Measurements from ENCODE around the gene MAPRE3.

Gene MAPRE3

DNA sequence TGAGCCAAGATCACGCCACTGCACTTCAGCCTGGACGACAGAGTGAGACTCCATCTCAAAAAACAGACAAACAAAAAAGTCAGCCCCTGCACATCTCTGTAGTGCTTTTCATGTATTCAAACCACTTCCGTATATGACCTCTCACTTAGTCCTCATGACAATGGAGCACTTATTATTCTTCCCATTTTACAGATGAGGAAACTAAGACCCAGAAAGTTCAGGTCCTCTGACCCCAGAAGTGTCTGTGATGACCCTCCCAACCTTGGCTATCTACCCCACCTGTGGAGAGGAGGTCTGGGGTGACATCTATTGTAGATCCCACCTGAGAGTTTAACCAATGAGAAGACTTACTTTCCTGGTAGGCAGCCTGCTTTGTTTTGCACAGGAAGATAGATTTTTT is 21.6 kb upstream of the MAPRE3 start:
- in situ Hi-C loops (cut with HindIII; ENCODE audit: low sequenced_read_pairs) = no loop called here

DNA sequence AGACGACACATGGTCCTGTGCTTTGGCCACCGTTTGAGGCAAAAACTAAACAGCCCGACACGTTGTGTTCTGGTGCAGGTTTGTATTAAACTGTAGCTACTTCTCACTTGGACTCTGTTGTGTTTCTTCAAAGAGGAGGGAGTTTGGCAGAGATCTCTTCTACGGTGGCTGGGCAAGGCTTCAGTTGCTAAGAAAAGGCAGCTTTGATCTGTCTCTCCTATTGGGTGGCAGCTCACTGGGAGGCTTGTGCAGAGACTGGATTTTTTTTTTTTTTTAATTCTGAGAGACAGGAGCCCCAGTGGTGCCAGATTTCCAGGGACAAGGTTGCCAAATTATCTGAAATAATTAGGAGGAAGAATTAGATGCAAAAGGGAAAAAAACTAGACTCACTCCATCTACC is 20.2 kb upstream of the MAPRE3 start:
- in situ Hi-C loops (cut with HindIII; ENCODE audit: low sequenced_read_pairs) = loop anchor here (5.0 kb wide), 1 partner anchor 62 kb away; no protein-coding TSS in a partner anchor

DNA sequence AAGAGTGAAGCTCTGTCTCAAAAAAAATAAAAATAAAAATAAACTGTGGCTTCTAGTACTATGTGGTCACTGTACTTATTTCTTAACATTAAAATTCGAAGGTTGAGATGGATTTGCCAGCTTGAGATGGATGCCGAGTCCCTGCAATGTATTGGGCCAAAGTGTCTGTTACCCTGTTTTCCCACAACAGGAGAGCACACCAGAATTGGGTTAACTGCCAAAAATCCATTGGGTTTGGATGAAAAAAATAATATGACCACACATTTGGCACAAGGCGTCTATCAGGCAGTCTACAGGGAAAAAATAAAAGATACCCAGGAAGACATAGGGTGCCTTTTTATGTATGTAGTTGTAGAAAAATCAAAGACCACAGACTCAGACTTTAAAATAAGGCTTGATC is 19.2 kb upstream of the MAPRE3 start:
- in situ Hi-C loops (cut with HindIII; ENCODE audit: low sequenced_read_pairs) = loop anchor here (5.0 kb wide), 1 partner anchor 61 kb away; no protein-coding TSS in a partner anchor

DNA sequence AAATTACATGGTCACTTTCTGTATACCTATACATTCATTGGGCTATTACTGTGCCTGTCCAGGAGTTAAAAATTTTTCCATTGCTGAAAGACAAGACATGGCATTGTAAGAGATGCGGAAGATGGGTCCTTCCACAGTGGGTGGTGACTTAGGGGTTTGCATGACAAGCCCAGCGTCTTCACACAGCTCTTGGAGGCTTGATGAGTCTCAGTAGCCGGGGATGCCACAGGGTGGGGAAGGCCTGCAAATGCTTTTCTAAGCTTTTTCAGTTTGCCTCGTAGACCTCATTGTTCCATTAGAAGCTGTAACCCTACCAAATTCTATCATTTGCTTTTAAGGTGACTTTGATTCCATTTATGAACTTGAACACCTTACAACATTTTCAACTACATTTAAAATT is 18.1 kb upstream of the MAPRE3 start:
- in situ Hi-C loops (cut with HindIII; ENCODE audit: low sequenced_read_pairs) = loop anchor here (5.0 kb wide), 1 partner anchor 60 kb away; no protein-coding TSS in a partner anchor

DNA sequence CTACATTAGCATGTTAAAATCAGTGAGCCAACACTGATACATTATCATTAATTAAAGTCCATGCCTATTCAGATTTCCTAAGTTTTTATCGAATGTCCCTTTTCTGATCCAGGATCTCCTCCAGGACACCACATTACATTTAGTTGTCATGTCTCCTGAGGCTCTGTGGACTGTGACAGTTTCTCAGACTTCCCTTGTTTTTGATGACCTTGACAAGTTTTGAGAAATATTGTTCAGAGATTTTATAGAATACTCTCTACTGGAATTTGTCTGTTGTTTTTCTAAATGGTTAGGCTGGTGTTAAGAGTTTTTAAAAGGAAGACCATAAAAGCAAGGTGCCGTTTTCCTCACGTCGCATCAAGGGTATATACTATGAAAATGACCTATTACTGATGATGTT is 16.3 kb upstream of the MAPRE3 start:
- in situ Hi-C loops (cut with HindIII; ENCODE audit: low sequenced_read_pairs) = loop anchor here (5.0 kb wide), 1 partner anchor 58 kb away; no protein-coding TSS in a partner anchor

DNA sequence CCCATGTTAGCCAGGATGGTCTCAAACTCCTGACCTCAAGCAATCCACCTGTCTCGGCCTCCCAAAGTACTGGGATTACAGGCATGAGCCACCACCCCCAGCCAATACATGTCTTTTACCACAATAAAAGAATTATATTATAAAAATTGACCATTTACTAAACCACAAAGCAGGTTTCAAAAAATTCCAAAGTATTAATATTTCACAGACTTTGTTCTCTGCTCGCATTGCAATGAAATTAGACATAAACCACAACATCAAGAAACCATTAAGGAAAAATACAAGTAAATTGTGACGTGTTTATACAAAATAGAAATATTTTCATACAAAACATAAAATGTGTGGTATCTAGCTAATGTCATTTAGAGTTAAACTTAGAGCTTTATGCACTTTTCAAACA is 13.4 kb upstream of the MAPRE3 start:
- in situ Hi-C loops (cut with HindIII; ENCODE audit: low sequenced_read_pairs) = no loop called here

DNA sequence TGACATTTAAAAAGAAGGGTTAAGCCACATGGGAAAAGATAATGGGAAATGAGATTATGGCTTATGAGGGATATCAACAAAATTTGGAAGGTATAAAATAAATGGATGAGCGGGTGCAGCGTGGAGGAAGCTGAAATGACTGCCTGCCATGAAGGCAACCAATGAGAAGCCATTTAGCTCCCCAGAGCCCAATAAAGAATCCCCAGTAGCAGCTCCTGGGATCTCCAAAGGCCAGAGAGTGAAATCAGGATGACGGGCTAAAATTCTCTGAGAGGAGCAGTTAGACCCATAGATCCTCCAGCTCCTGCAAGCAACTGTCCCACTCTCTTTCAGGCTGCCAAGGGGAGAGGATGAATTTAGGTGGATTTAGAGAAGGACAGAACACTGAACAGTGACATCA is 12.9 kb upstream of the MAPRE3 start:
- in situ Hi-C loops (cut with HindIII; ENCODE audit: low sequenced_read_pairs) = no loop called here

DNA sequence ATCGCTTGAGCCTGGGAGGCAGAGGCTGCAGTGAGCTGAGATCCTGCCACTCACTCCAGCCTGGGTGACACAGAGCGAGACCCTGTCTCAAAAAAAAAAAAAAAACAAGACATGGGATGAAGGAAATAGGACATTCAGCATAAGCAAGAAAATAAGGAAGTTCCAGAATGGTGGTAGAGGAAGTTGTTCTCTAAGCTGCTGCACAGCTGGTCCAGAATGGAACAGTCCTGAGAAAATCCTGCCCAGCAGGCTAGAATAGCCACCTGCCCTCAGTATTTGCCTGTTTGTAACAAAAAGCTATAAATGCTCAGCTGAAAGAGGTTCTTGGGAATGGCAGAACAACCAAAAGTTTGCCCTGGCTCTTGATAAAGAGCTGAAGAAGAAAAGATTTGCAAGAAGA is 11.1 kb upstream of the MAPRE3 start:
- in situ Hi-C loops (cut with HindIII; ENCODE audit: low sequenced_read_pairs) = no loop called here

DNA sequence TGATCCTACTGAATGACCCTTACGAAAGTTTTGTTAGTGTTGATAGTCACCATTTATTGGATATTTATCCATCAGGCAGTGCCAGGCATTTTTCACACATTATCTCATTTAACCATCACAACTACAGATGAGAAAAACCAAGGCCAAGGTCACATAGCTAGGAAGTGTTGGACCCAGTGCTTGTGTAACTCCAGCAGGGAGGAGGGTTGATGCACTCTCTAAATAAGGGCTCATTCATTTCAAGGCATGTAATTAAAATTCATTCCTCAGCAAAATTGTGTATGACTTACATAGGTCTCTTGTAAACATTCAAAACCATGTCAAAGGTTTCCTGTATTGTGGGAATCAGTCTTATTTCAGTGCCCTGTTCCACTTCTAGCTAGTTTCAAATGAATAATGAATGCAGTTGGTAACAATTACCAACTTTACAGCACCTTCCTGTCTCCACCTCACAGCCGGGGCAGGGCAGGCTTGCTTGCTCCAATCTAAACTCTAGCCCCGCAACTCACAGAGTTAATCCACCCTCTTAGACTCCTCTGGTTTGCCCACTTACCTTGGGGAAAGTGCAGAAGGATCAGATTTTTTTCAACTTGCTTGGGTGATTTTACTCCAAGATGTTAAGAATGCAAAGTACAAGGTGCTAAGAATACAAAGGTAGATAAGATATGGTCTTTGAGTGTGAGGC is 5.8 kb upstream of the MAPRE3 start:
- in situ Hi-C loops (cut with HindIII; ENCODE audit: low sequenced_read_pairs) = no loop called here

DNA sequence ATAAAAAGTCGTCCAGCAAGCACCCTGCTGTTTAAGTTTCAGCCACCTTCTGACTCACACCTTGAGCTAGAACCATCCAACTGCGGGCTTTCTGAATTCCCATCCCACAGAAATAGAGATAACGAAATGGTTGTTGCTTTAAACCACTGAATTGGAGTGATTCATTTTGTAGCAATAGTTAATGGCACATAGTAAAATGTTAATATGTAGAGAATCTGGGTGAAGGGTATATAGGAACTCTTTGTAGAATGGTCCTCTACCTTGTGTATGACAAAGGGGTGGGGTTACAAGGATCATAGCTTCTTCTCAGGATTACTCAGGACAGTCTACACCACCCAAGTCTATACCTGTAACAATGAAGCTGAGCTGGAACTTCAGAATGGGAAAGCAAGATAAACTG is 2.4 kb upstream of the MAPRE3 start:
- in situ Hi-C loops (cut with HindIII; ENCODE audit: low sequenced_read_pairs) = no loop called here

DNA sequence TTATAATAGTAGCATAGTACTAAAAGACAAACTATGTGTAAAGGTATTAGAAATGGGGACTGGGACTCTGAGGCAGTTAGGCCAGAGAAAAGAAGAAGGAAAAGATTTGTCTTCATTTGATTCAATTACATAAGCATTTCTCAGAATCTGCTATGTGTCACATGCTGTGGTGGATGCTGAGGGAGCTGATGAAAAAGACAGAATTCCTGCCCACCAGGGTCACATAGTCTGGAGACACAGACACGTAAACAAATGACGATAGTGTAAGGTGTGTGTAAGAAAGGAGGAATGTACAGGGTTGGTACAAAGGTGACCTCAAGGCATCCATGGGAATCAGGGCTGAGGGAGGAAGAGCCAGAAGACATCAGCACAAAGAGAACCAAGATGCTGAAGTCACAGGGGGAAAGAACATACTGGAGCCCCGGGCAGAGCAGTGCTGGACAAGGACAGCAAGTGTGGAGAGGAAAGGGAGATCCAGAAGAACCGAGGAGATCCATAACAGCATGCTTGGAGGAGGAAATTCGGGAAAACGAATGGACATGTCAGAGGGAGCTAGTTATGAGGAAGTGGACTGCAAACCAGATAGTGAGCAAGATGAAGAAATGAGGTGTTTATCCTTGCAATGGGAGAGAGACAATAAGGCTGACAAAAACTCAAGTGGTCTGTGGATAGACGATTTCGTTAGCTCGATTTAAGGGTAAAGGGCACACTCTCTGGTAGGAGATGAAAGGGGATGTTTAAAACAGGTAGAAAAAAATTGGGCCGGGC is 1.2 kb upstream of the MAPRE3 start:
- in situ Hi-C loops (cut with HindIII; ENCODE audit: low sequenced_read_pairs) = no loop called here

DNA sequence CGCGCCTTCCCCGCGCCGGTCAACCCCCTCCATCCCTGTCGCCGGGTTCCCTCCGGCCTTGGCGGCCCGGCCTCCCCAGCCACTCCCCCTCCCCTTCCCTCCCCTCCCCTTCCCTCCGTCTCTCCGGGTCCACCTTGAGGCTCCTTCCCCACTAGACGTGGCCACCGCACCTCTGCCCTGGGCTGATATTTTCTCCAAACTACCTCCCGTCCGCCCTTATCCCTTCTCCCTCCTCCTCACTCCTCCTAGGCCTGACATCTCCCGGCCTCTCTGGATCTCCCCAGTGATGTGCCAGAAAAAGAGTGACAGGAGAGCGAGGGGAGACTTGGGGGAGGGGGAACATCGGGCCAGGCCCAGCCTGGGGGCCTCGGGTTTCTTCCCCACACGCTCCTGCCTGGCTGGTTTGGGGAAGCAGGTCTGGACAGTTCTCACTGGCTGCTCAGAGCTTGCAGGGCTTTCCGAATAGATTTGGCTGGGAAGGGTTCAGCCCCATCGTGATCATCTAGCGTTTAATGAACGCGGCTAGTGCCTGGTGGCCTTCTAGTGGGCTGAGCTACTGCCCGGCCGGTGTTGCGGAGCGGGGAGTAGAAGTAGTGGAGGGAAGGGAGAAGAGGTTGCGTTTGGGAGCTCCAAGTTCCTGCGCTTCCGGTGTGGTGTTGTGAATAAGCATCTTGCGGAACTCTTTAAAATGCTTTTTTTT is 641 bp downstream of the MAPRE3 start:
- in situ Hi-C loops (cut with HindIII; ENCODE audit: low sequenced_read_pairs) = no loop called here

DNA sequence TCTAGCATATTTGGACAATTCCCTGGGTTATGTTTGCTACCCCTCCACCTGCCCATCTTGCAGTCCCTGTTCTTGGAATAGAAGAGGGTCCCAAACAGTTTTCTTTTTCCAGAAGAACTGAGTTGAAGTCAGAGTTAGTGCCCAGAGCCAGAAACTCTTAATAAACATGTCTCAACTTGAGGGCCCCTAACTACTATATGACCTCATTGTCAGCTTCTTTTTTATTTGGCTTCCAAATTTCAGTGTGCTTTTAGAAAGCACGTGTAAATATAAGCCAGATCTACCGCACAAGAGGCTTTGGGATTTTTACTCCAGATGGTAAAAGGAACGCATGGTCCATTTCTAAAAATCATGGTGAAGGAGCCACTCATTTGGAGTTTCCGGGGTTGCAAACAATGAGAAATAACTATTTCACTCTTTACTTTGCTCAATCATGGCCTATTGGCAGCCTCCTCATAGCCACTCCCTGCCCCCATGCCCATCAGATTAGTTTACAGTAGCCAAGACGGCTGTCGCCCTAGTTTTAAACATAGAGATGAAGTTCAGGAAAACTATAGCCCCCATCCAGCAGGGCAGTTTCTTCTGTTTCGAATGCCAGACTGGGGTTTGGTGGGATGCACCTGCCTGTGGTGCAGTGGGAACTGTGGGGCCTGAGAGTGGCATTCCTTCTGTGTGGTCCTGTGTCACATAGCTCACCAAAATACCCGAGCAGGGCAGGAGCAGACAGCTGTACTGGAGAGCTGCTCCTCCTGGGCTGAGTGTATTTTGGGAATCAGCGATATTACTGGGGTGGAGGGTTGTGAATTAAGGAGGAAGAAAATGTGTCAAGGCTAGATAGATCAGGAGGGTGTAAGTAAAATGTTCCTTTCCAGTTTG is 1.7 kb downstream of the MAPRE3 start:
- in situ Hi-C loops (cut with HindIII; ENCODE audit: low sequenced_read_pairs) = no loop called here

DNA sequence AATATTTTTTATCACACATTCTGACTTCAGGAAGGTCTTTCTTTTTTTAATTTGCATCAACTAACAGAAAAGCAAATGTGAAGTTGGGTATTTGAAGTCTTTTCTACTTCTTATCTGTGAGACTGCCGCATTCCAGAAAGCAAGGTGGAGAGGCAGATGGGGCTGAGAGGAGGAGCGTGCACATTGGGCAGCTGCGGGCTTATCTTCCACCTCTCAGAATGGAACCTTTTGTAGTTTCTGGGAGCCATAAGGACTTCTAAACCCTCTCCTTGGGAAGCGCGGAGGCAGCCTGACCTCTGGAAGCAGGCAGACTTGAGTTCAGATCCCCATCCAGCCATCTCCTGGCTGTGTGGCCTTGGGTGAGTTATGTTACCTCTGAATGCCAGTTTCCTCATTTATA is 3.9 kb downstream of the MAPRE3 start:
- in situ Hi-C loops (cut with HindIII; ENCODE audit: low sequenced_read_pairs) = no loop called here

DNA sequence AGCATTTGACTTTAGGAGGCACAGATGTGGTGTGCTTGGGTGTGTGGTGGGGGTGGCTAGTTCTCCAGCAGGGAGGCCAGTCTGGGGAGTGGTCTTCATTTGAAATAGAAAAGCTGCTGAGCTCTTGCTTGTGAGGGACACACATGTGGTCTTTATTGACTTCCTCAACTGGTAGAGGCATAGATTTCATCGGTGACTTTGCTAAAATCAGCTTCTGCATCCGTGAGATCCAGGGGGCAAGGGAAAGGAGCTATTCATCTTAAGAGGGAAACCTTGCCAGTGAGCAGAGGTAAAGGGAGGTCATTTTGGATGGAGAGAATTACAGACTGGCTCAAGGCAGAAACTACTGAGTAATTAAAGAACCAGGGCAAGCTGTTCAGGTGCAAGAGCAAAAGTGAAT is 4.7 kb downstream of the MAPRE3 start:
- in situ Hi-C loops (cut with HindIII; ENCODE audit: low sequenced_read_pairs) = no loop called here

DNA sequence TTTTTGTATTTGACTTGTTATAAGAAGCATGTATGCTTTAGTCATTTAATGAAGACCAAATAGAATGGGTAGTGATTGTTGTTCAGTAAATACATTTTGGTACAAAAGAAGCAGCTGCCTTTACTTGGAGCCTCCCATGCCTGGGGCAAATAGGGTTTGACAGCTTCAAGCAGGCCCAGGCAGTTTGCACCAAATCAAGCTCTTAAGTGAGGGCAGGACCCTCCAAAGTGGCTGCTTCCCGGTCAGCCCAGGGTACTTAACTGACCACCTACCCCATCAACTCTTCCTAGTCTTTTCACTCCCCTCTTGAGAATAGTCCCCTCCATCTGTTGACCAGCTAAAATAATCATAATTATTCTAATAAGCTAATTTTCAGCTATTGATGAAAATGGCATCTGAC is 5.2 kb downstream of the MAPRE3 start:
- in situ Hi-C loops (cut with HindIII; ENCODE audit: low sequenced_read_pairs) = no loop called here

DNA sequence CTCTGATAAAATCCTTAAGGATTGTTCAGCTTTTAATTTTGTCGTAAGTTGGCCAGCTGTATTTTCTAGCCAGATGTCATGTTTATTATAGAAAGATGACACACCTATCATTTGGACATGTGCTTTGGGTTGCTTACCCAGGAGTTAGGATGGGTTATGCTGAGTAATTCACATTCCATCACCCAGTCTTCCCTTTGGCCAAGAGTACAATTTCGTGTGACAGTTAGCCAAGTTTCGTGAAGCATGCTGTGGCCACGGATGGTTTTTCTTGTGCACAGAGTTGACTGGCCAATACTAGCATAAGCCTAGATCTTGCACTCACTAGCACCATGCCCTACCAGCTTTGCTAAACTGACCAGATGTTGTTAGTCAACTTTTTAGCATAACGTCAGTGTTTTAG is 5.8 kb downstream of the MAPRE3 start:
- in situ Hi-C loops (cut with HindIII; ENCODE audit: low sequenced_read_pairs) = no loop called here

DNA sequence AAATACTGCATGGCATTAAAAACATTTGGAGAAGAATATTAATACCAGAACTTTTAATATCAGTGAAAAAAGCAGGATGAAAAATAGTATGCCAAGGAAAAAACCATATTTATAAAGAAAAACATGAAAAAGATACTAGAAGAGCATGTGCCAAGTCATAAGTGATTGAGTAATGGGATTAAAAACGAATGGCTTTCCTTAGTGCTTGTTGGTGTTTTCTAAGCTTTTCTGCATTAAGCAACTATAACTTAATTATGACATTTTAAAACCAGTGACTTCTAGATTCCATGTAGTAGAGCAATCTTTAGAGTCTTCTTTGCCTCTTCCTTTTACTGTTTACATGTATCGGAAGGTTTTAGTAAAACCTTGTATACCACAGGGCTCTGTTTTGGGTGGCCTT is 6.6 kb downstream of the MAPRE3 start:
- in situ Hi-C loops (cut with HindIII; ENCODE audit: low sequenced_read_pairs) = no loop called here

DNA sequence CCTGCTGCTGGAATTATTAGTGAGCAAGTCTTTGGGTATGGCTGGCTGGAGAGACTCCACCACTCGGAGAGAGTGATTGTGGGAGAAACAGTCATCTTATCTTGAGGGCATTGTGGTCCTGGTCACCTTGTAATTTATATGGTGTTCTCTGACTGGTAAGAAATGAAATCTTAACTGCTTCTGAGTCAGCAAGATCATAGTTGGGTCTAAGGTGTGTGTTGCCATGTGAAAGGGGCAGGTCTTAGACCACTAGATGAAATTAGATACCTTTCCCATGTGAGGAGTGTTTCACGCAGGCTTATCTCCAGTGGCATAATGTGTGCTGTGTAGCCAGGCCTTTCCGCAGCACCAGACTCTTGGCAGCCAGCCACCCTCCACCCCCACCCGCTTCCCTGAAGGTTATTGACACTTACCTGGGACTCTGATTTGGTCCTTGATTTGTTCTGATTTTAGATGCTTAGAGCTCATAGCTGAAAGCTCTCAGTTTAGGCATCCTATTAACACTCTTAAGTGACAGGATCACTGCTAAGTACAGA is 7.7 kb downstream of the MAPRE3 start:
- in situ Hi-C loops (cut with HindIII; ENCODE audit: low sequenced_read_pairs) = no loop called here

DNA sequence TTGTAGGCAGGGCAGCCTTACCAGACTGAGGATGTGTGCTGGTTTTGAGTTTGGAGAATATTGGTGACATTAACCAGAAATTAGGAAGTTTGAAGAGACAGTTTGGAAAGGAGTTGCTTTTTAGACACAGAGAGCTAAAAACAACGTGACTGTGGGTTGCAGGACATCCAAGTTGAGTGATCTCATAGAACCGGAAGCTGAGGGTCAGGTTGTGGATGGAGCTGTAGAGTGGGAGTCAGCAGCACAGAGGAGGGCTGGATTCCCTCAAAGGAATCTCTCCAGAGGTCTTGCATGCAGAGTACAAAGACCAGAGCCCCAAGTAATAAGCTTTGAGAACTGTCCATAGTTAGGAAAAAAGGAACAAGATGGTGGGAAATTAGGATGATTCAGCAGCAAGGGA is 9.3 kb downstream of the MAPRE3 start:
- in situ Hi-C loops (cut with HindIII; ENCODE audit: low sequenced_read_pairs) = loop anchor here (5.0 kb wide), 1 partner anchor 88 kb away; no protein-coding TSS in a partner anchor
